Measurements from ENCODE around the gene UBE2H.
"Not testable (repeated sequence)": the region's sequence is repeated elsewhere in the genome, so short reads cannot be mapped to it uniquely, and the experiment has no call there.

UBE2H gene

DNA sequence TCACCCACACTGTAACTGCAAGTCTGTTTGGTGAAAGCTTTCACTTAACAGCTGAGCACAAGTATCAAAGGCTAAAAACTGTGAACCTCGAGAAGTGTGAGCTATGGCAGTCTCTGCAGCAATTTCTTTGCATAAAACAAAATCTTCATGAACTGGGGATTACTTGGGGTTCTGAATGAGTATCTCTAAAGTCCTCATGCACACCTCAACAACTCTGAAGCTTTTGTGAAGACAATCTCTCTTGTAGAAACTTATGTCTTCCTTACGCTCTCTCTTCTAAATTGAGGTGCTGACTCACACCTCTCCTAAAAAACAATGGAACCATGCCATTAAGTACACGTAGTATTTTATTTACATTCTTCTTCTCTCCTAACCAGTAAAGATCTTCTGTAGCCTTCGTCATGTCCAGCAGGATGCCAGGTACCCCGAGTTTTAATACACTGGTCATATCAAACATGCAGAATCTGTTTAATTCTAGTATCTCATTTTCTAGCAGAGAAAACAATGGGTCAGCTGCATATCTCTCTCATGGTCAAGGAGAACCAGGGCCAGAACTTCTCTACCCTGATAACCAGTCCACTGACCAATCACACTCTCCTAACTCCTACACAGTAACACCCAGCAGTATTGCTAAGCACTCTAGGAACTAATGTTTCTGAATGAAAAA lies 76.9 kb downstream of the UBE2H start:
- no peak for DNase-seq (ENCODE audit: extremely low read depth in 1 of 2, low read depth in 1 of 2)

DNA sequence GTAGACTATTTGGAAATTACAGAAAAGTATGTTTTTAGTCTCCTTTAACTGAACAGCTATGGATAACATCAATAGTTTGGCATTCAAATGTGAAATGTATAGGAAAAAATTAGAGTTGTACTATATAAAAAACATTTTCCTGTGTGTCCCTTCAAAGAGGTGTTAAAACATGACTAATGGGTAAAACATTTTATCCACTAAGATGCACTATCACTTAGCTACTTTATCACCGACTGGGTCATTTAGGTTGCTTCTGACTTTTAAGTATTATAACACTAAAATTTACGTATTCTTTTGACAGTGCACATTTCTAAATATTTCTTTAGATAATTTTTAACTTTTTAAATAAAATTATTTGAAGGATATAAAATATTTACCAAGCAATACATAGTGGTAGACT lies 77.6 kb downstream of the UBE2H start:
- DNase-seq (ENCODE audit: extremely low read depth in 1 of 2, low read depth in 1 of 2) = no peak

DNA sequence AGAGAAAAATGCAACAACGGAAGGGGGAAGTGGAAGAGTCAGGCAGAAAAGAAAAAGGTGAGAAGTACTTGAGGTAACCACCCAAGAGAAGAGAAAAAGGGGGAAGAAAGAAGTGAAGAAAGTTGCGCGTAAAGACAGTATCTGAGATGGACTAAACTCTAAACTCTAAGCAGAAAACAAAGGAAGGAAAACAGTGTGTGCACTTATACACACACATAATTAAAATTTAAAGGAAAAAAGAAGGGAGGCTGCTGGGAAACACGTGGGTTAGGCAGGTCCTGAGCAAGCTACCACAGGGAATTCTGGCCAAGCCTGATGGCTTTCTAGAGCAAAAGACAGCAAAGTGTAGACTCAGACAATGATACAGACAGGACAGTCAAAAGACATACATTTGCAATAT lies 78.0 kb downstream of the UBE2H start:
- no peak for DNase-seq (ENCODE audit: extremely low read depth in 1 of 2, low read depth in 1 of 2)

GRCh38 chr7:129872054-129872453 lies 80.7 kb downstream of the UBE2H start:
- no peak for DNase-seq (ENCODE audit: extremely low read depth in 1 of 2, low read depth in 1 of 2)

DNA sequence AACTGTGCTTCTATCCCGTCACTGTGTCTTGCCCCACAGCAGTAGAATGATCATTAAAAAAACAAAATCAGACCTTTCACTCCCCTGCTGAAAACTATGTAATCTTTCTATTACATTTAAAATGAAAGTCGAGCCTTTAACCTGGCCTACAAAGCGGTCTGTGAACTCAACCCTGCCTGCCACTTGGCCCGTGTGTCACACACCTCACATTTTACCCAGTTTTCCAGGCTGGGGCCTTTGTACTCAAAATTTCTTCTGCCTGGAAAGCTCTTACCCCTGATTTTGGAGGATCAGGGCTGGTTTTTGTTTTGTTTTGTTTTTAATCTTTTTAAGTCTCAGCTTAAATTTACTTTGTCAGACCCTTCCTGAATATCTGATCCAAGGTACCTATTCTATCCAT lies 82.1 kb downstream of the UBE2H start:
- no peak for DNase-seq (ENCODE audit: extremely low read depth in 1 of 2, low read depth in 1 of 2)

DNA sequence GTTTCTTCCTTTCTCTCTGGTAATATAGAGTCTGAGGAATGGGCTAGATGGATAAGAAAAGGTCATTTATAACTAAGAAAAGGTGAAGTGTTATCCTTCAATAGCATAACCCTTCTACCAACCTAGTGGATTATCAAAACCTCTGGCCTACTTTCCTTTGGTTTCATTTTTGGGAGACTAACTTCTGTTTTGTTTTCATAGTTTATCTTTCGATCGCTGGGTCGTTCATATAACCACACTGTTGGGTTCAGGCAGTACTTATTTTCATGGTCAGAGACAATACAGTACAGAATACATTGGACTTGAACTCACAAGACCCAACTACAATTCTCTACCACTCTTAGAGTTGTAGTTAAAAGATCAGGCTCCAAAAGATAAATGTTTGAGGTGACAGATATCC lies 86.5 kb downstream of the UBE2H start:
- no peak for DNase-seq (ENCODE audit: extremely low read depth in 1 of 2, low read depth in 1 of 2)

- DNase-seq (ENCODE audit: extremely low read depth in 1 of 2, low read depth in 1 of 2) = no peak
These were observed 86.9 kb downstream of the UBE2H start for GRCh38 chr7:129865925-129866201.

DNA sequence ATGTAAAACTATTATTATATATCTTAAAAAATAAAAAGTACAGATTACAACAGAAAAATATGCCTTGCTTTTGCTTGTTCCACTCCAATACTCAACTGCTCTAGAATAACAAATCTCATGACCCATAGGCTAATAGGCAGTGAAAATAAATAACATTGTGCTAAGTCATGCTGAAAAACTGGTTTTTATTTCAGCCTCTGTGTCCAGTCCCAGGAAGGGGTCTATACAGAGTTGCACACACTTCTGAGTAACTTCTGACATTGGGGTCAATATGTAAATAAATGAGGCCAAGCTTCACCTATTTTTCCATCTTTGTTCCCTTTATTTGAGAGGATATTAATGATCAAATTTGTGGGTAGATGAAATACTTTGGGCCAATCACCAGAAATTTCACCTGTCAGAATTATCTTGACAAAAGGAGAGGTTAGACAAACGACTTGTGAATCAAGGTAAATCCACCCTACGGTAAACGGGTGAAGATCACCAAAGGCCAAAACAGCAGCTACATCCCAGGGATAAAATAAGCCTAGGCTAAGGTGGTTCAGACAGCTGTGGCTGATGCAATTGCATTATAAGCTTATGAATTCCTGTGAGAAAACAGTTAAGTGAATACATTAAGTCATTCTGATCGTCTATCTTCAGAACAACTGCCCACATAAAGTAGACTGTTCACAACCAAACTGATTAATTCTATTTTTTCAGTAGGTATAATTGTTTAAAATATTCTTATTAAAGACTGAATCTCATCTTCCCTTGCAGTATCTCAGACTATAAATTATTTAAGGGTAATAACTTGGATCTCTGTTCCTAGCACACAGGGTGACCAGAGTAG lies 87.5 kb downstream of the UBE2H start:
- no peak for DNase-seq (ENCODE audit: extremely low read depth in 1 of 2, low read depth in 1 of 2)

DNA sequence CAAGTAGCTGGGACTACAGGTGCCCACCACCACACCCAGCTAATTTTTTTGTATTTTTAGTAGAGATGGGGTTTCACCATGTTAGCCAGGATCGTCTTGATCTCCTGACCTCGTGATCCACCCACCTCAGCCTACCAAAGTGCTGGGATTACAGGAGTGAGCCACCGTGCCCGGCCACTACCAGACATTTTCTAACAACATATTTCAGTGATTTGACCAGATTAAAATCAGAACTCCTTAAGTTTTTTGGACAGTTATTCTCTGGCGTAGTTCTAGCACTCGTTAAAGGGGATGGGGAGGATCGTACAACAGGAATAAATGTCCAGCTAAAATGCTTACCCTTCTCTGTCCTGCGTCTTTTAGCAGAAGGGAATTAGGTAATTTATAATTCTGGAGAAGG lies 88.1 kb downstream of the UBE2H start:
- not testable (repeated sequence) for DNase-seq (ENCODE audit: extremely low read depth in 1 of 2, low read depth in 1 of 2)

DNA sequence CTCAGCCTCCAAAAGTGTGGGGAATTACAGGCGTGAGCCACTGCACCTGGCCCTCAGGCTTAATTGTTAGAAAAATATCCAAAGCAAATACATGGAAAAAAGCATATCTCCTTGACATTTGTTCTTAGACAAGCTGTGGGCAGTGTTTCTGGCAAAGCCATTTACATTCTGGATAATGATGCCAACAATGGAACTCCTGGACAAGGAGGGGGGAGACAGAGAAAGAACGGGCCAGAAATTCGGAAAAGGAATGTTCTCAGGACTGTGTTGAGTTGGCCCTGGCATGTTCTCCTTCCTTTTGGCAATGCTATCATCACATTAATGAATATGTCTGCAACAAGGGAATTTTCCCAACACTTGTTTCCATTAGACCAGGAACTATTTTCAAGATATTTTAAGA lies 88.7 kb downstream of the UBE2H start:
- DNase-seq (ENCODE audit: extremely low read depth in 1 of 2, low read depth in 1 of 2) = no peak

- no peak for DNase-seq (ENCODE audit: extremely low read depth in 1 of 2, low read depth in 1 of 2)
These were observed 90.1 kb downstream of the UBE2H start for GRCh38 chr7:129862682-129863081.

DNA sequence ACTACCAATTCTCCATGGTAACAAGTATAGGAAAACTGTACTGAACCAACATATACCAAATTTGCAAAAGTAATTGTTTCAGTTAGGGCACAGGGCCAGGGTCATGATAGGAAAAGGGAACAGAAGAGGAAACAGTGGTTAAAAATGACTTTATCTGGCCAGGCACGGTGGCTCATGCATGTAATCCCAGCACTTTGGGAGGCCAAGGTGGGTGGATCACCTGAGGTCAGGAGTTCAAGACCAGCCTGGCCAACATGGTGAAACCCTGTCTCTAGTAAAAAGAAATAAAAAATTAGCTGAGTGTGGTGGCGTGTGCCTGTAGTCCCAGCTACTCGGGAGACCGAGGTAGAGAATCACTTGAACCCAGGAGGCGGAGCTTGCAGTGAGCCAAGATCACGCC lies 92.0 kb downstream of the UBE2H start:
- not testable (repeated sequence) for DNase-seq (ENCODE audit: extremely low read depth in 1 of 2, low read depth in 1 of 2)

GRCh38 chr7:129859183-129859582 lies 93.6 kb downstream of the UBE2H start:
- no peak for DNase-seq (ENCODE audit: extremely low read depth in 1 of 2, low read depth in 1 of 2)

DNA sequence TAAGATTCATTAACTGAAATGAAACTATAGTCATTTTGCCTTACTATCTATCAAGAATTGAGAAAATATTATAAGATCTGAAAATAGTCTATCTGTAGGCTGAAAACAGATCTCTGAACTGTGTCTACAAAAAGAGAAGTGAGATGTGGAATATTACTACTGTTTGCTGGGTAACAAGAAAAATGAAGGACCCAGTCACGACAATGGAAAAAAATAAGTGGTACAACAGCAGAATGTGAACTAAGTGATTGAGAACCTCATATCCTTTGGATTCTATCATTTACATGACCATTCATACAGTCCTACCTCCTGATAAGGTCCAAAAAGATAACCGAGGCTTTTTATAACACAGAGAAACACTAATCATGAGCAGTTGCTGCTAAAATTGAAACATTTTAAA lies 94.3 kb downstream of the UBE2H start:
- DNase-seq (ENCODE audit: extremely low read depth in 1 of 2, low read depth in 1 of 2) = no peak

GRCh38 chr7:129857313-129857712 lies 95.4 kb downstream of the UBE2H start:
- no peak for DNase-seq (ENCODE audit: extremely low read depth in 1 of 2, low read depth in 1 of 2)

- DNase-seq (ENCODE audit: extremely low read depth in 1 of 2, low read depth in 1 of 2) = no peak
These were observed 96.6 kb downstream of the UBE2H start for GRCh38 chr7:129855935-129856717.

DNA sequence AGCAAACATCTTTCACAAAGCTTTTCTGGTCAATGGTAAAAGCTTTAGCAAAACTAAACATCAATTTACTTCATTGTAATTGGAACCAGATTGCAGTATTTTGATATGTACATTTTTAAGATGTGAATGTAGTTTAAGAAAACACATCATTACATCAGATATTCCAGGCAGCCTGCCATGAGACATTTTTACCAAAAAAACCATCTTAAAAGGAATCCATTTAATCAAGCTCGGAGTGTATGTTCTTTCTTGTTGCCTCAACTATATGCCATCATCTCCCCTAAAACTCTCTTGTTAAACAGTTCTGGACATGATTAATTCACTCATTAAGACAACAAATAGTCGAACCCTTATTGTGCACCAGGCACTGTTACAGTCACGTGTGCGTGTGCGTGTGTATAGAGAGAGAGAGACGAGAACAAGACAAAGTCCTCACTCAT lies 97.5 kb downstream of the UBE2H start:
- no peak for DNase-seq (ENCODE audit: extremely low read depth in 1 of 2, low read depth in 1 of 2)

DNA sequence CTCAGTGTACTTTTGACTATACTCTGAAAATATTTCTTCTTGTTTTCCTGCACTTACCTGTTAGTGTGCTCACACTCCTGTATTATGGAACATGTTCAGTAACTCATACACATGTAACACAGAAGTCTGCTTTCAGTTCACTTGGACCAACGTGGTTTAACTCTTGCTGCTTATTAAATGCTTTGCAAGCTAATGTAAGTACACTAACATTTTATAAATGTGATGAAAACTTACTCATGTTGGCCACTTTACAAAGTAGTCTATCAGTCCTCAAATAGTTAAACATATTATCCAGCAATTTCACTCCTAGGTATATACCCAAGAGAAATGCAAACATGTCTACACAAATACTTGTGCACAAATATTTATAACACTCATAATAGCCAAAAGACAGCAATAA lies 98.4 kb downstream of the UBE2H start:
- no peak for DNase-seq (ENCODE audit: extremely low read depth in 1 of 2, low read depth in 1 of 2)

DNA sequence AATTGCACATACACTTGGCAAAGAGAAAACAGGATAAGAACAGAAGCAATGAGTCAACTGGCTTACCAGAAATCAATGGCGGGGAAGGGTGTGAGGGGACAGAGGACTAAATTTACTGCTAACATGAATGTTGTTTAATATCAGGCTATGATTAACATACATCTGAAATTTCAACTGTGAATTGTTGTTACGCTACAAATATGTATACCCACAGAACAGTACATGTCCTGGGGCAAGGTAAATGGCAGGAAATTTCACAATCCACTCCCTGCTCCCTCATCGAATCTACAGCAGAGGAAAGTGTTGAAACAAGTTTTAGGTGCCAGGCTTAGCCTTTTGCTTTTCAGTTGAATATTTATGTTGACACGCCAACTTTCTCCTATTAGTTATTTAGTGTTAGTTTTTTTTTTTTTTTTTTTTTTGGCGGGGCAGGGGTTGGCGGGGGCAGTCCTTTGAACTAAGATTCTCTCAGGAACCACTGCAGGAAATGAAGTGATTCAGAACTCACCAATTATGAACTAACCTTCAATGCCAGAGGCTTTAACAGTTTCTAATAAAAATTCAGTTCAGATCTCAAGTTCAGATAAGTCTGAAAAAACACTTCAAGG lies 99.0 kb downstream of the UBE2H start:
- DNase-seq (ENCODE audit: extremely low read depth in 1 of 2, low read depth in 1 of 2) = no peak

DNA sequence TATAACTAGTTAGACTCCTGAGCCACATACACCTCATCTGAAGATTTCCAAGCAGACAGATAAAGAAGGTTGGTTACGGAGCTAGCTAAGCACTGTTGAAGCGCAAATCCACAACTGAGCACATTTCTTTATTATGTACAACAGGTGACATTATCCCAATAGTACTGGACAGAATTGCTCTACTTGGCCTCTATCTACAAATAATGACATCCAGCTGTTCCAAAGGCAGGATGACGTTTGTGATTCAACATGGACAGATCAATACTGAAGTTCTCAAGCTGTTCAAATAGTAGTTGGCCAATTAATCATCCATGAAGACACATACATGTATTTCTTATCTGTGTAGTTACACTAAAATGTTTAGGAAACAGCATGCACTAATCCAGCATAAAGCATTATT lies 101.0 kb downstream of the UBE2H start:
- DNase-seq (ENCODE audit: extremely low read depth in 1 of 2, low read depth in 1 of 2) = no peak

- DNase-seq (ENCODE audit: extremely low read depth in 1 of 2, low read depth in 1 of 2) = no peak
These were observed 101.6 kb downstream of the UBE2H start for GRCh38 chr7:129851174-129851573.

DNA sequence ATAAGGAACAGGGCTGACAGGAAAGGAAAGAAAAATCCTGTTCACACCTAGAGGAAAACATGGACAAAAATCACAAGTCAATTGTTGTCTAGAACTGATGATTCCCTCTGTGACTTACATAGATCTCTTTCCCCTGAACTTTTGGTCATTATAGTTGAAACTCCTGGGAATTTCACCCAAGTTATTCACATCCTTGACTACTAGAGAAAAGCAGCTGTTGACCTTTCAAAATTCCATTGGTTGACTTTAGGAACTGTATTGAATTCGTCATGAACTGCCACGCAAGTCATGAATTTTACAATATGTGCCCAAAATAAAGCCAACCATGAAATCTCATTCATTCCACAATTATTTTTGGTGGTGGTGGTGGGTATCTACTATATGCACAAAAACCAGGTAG lies 104.3 kb downstream of the UBE2H start:
- no peak for DNase-seq (ENCODE audit: extremely low read depth in 1 of 2, low read depth in 1 of 2)
